Hair follicle dermal papilla cell (primary cell): ENCODE data around the gene RLF. TPM values are rescaled to one million over a fixed set of nuclear protein-coding genes. Genes with fewer than 3 reads are reported as not detected.

ENCODE experiments used
- small RNA-seq: library from RNA; depleted of rRNA; stranded (forward); fragments of <200 nt; gene quantifications from one replicate; pipeline ENCODE3, GENCODE V24; 2012
- total RNA-seq: library from RNA; depleted of rRNA; stranded (reverse); fragments of >200 nt; gene quantifications from 2 replicates; pipeline ENCODE4 v1.2.3, GENCODE V29; 2012

Gene RLF, protein sequence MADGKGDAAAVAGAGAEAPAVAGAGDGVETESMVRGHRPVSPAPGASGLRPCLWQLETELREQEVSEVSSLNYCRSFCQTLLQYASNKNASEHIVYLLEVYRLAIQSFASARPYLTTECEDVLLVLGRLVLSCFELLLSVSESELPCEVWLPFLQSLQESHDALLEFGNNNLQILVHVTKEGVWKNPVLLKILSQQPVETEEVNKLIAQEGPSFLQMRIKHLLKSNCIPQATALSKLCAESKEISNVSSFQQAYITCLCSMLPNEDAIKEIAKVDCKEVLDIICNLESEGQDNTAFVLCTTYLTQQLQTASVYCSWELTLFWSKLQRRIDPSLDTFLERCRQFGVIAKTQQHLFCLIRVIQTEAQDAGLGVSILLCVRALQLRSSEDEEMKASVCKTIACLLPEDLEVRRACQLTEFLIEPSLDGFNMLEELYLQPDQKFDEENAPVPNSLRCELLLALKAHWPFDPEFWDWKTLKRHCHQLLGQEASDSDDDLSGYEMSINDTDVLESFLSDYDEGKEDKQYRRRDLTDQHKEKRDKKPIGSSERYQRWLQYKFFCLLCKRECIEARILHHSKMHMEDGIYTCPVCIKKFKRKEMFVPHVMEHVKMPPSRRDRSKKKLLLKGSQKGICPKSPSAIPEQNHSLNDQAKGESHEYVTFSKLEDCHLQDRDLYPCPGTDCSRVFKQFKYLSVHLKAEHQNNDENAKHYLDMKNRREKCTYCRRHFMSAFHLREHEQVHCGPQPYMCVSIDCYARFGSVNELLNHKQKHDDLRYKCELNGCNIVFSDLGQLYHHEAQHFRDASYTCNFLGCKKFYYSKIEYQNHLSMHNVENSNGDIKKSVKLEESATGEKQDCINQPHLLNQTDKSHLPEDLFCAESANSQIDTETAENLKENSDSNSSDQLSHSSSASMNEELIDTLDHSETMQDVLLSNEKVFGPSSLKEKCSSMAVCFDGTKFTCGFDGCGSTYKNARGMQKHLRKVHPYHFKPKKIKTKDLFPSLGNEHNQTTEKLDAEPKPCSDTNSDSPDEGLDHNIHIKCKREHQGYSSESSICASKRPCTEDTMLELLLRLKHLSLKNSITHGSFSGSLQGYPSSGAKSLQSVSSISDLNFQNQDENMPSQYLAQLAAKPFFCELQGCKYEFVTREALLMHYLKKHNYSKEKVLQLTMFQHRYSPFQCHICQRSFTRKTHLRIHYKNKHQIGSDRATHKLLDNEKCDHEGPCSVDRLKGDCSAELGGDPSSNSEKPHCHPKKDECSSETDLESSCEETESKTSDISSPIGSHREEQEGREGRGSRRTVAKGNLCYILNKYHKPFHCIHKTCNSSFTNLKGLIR (N-terminal part only)
- 28.9 and 34.4 TPM in 2 replicates for total RNA-seq

GRCh38 chr1:40161125-40161887 lies at the start of gene RLF:
Gene RLF (plus strand): TSS chr1:40161387. CDS start chr1:40161400, 13 bp downstream.

DNA sequence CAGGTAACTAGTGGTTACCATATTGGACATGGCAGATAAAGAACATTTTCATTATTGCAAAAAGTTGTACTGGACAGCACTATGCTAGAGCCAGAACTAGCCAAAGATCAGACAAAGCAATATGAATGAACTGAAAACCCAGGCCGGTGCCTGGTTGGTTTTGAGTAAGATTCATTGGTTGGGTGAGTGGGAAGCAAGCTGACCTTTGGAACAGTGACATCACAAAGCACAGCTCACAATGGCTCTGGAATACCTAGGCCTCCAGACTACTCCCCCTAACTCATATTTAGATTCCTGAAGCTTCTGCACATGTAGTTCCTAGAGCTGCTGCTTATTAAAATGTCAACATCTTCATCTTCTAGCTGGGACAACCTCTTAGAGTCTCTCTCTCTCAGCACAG lies 86.5 kb downstream of the RLF start, which contains the start of gene TMCO2:
Gene TMCO2 (plus strand): TSS at position 283 of the 400 bp plus-strand sequence. CDS start 57 bp downstream, at position 340.

GRCh38 chr1:40257688-40258444 lies 96.7 kb downstream of the RLF start, which contains the start of gene ZMPSTE24:
Gene ZMPSTE24 (plus strand): TSS chr1:40258236. CDS start chr1:40258272, 36 bp downstream.

Small RNA genes lying within 50 kb of the gene (small RNA-seq; reads per million reads assigned to genes)
- gene RNU6-1237P: not detected

Other genes with a start within 250 kb of the RLF start
- gene MFSD2A, start 206.2 kb upstream of the RLF start, total RNA-seq: 5.2 and 10.5 TPM in 2 replicates
- 427 and 489 TPM in 2 replicates for gene CAP1, start 120.7 kb upstream of the RLF start, total RNA-seq
- 30.1 and 38.8 TPM in 2 replicates for gene PPT1, start 64.1 kb upstream of the RLF start, total RNA-seq
- gene TMCO2, start 86.5 kb downstream of the RLF start, total RNA-seq: not detected in 2 replicates
- 63.0 and 68.7 TPM in 2 replicates for gene ZMPSTE24, start 96.8 kb downstream of the RLF start, total RNA-seq
- 2.7 and 4.4 TPM in 2 replicates for gene COL9A2, start 155.9 kb downstream of the RLF start, total RNA-seq
- 21.1 and 24.8 TPM in 2 replicates for gene SMAP2, start 212.3 kb downstream of the RLF start, total RNA-seq